CD4-positive, alpha-beta T cell treated with Interferon gamma for 1 hour (primary cell): ENCODE measurements around the gene PPP1R12C.
A peak's percentile ranks its signal among the peaks of the same experiment; 100 is the strongest.
"Not testable (repeated sequence)": the region's sequence is repeated elsewhere in the genome, so short reads cannot be mapped to it uniquely, and the experiment has no call there.

Experiments
- DNase-seq: peaks from one replicate; pipeline ENCODE4 v3.0.0-alpha.2; 2020

The PPP1R12C gene

DNA sequence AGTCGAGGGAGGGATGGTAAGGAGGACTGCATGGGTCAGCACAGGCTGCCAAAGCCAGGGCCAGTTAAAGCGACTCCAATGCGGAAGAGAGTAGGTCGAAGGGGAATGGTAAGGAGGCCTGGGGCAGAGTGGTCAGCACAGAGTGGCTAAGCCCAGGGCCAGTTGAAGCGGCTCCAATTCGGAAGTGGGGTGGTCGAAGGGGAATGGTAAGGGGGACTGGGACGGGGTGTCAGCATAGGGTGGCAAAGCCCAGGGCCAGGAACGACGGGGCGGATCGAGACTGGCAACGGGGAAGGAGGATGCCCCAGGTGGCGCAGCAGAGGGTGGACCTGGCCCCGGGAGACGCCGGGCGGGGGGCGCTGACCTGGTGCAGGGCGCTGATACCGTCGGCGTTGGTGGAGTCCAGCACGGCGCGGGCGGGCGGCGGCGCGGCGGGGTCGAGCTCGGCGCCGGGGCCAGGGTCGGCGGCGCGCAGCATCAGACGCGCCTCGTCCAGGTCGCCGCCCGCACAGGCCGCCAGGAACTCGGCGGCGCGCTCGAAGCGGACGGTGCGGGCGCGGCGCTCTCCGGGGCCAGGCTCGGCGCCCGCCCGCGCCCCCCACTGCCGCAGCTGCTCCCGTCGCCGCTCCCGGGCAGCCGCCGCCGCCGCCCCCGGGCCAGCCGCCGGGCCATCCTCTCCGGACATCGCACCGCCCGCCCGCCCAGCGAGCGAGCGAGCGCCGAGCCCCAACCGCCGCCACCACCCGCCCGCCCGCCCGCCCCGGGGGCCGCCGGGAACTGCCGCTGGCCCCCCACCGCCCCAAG lies at the start of gene PPP1R12C:
PPP1R12C (minus strand) TSS at position 779 of the 804 bp plus-strand sequence; CDS start at position 685, 94 bp downstream.
- no peak for DNase-seq

DNA sequence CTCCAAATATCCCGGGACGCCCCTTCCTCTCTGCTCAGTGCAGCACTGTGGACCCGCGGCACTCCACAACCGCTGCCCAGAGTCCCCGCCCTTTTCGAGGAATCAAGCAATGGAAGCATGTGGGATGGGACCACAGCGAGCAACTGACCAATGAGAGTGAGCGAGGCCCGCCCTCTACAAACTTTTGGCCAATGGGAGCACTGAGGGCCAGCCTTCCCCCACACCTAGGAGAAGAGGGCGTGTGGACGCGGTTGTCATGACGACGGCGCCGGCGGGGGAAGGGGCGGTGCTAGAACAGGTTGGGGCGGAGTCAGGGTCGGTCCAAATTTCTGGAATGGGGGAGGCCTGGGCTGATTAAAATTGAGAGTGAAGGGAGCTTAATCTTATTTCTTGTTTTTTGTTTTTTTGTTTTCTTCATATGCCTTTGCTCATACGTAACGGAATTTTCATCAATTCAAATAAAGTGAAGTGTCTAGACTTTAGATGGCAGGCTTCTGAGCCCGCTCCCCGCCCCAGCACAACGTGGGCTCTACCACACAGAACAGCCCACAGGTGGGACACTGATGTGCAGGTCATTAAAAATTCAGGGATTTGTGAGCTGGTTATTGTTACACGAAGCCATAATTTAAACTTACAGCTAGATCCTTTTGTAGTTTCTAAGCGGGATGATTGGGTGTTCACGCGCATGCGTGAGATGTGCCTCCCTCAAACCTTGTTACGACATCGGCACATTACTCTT lies 49.3 kb upstream of the PPP1R12C start, which contains the start of gene DNAAF3:
DNAAF3 (minus strand) TSS at position 84 of the 739 bp plus-strand sequence. CDS start 200 bp downstream, outside the sequence.
- peak; percentile 85 for DNase-seq

DNA sequence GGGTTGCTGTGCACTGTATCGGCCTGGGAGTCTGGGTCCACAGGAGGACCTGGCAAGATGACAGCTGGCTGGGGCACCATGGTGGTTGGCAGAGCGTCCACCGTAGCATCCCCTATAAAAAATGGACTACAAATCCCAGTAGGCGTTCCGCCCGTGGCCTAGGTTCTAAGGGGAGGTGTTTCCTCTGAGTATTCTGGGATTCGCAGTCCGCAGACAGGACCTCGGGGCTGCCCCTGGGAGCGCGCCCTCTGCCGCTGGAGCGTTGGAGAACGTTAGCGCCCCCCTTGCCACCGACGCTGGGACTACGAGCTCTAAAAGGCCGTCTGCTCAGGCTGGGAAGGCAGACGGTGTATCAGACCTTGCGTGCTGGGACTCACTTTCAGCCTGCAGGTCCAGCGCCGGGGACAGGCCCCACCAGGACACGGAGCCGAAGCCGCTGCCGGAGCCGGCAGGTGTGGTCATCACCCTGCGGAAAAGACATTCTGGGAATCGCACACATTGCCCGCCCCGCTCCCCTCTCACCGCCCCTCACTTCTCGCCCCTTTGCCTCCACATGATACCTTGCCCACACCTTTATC lies 48.6 kb upstream of the PPP1R12C start:
- DNase-seq: peak; percentile 64

DNA sequence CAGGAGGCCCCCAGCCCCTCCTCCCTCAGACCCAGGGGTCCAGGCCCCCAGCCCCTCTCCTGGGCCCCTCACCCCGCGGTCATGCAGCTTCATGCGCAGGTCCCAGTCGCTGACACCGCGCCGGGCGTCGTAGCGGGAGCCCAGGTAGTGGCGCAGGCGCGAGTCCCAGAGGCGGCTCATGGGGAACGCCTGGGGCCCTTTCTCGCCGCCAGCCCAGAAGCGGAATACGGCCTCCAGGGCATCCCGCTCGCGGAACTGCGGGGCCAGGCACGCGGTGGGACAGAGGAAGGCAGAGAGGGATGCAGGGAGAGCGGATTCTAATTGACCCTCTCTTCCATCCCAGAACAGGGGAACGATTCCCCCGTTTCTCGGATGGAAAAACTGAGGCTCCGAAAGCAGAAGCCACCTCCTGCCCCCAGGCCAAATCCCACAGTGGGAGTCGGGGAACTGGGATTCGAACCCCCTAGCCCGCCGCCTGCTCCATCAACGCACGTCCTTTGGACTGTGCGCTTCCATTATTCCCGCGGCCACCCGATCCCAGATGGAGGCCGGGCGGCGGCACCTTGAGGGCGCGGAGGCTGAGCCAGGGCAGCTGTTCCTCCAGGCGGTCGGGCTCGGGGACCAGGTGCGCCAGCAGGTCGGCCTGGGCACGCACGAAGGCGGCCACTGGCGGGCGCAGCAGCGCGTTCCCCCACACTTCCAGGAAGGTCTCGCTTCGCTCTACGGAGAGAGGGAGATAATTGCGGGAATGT lies 44.3 kb upstream of the PPP1R12C start:
- no peak for DNase-seq

DNA sequence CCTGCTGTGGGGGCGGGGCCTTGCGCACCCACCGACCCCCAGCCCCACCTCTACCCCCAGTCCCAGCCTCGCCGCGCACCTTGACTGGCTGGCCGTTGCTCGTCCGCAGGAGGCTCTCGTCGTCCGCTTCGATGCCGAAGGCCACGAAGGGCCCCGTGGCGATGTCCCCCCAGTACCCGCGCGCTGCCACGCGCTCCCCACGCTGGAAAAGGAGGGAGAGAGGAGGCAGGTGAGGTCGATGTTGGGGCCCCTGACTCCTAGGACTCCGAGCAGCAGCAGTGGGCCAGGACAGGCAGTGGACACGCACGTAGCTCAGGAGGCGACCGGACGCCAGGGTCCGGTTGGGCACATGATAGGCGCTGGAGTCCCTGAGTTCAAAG lies 43.5 kb upstream of the PPP1R12C start:
- no peak for DNase-seq

DNA sequence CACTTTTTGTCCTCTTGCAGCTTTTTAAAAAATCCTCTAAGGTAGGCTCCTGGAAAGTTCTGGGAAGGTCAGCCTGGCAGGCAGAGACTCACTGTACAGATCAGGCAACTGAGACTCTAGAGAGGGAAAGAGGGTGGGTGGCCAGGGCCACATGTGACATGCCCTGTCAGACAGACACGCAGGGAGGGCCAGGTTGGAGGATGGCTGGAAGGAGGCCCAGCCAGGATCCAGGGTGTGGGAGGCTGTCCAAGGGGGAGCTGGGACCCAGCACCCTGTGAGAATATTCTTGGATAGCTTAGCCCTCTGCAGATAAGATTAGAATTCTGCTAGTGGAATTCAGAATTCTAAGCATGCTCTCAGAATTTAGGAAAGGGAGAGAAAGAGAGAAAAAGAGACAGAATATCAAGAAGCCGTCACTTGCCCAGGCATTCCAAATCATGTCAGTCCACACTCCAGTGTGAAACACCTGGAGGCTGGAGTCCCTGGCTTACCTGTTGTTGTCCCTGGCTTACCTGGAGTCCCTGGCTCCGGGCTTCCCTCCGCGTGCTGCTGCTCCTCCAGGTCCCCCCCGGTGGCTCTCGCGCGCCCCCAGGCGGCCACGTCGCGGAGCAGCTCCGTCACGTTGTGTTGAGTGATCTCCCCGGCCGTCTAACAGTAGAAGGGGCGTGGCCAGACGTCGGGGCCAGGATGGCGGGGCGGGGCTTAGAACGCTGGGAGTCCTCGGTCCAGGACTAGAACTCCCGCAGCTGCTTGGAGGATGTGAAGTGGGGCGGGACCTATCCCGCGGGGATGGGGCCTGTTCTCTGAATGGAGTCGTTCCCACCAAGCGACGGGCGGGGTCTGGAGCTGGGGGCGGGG lies 42.9 kb upstream of the PPP1R12C start:
- peak; percentile 87 for DNase-seq

DNA sequence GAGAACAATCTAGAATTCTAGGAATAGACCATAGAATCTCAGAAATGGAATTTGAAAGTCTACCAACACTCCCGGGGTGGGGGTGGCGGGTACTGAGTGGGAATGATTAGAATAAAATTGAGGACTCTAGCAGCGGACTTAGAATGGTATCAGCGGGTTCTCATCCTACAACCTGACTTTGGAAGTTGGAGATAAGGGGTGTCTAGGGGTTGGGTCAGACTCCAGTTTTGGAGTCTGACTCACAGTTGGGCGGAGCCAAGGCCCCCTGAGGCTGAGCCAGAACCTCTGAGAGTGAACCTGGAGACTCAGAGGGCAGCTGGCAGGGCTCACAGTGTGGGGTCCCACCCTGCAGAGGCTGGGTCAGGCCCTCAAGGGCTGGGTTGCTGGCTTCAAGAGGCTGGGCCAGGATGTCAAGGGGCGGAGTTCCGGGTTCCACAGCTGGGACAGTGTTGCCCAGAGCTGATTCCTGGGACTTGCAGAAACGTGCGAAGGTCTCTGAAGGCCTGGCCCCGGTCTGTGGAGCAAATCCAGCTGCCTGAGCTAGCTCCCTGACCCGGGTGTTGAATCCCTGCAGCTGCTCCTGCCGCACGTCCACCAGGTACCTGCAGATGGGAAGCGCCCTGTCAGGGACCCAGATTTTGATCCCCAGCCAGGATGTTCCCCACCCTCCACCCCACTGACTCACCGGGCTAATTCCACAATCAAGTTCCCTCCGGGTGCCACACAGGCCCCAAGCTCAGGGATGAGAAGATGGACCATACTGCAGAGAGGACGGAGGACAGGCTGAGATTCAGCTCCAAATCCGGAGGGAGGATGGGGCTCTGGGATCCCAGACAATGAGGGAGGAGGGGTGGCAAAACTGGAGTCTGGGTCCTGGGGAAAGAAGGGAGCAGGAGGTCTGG lies 41.7 kb upstream of the PPP1R12C start:
- DNase-seq: no peak

- no peak for DNase-seq
Measured at GRCh38 chr19:55158423-55158822, 41.0 kb upstream of the PPP1R12C start.

GRCh38 chr19:55157064-55157908 lies 39.8 kb upstream of the PPP1R12C start, which contains the start of gene TNNI3:
Gene TNNI3 (minus strand): TSS chr19:55157732. CDS start chr19:55157589, 143 bp downstream.
- DNase-seq: no peak

- peak; percentile 21 for DNase-seq
Measured at GRCh38 chr19:55156202-55157063, 39.0 kb upstream of the PPP1R12C start.

DNA sequence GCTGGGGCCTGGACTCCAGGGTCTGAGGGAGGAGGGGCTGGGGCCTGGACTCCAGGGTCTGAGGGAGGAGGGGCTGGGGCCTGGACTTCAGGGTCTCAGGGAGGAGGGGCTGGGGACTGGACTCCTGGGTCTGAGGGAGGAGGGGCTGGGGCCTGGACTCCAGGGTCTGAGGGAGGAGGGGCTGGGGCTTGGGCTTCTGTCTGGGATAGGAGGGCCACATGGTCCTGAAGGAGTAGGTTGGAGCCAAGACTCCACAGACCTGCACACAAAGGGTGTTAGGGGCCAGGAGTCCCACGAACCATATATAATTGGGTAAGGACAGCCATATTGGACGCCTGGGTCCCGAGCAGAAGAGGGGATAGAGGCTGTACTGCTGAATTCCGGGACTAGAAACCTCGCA lies 38.3 kb upstream of the PPP1R12C start:
- not testable (repeated sequence) for DNase-seq

DNA sequence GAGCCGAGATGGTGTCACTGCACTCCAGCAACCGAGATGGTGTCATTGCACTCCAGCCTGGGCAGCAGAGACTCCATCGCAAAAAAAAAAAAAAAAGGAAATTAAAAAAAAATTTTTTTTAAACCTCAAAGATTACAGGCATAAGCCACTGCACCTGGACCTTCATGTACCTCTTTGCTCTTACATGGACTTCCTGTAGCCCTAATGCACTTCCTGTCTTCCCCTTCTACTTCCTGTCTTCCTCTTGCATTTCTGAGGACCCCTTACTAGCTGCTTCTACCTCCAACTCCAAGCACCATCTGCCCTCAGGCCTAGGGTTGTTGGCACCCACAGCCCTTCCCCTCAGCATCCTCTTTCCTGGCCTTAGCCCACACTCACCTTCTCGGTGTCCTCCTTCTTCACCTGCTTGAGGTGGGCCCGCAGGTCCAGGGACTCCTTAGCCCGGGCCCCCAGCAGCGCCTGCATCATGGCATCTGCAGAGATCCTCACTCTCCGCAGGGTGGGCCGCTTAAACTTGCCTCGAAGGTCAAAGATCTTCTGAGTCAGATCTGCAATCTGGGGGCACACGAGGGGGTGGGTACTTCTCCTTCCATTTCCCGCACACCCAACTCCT lies 36.3 kb upstream of the PPP1R12C start:
- no peak for DNase-seq

DNA sequence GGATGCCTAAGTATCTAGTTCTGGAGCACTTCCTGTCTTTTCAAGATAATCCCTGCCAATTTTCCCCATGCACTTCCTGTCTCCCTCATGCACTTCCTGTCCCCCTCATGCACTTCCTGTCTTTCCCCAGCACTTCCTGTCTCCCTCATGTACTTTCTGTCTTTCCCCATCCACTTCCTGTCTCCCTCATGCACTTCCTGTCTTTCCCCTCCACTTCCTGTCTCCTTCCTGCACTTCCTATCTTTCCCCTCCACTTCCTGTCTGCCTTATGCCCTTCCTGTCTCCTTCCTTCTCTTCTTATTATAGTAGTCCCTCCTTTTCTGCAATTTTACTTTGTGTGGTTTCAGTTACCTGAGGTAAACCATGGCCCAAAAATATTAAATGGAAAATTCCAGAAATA lies 34.6 kb upstream of the PPP1R12C start:
- no peak for DNase-seq

GRCh38 chr19:55149078-55150003 lies 31.9 kb upstream of the PPP1R12C start, which contains the start of gene TNNT1:
Gene TNNT1 (minus strand): TSS chr19:55149206. CDS start chr19:55147157, 2,049 bp downstream.
- no peak for DNase-seq

- DNase-seq: no peak
Measured at GRCh38 chr19:55147545-55148251, 30.3 kb upstream of the PPP1R12C start.

- no peak for DNase-seq
Measured at GRCh38 chr19:55146705-55147273, 29.4 kb upstream of the PPP1R12C start.
